ENCODE results near the gene PACRG. TPM values are rescaled to one million over a fixed set of nuclear protein-coding genes. Genes with fewer than 3 reads are reported as not detected.

Gene PACRG
- total and polyA plus RNA-seq, 2 donors (not counting 3 experiments of a cell fraction or from before 2014, with no cell fraction given) = 0.08 TPM; not detected in 1

DNA sequence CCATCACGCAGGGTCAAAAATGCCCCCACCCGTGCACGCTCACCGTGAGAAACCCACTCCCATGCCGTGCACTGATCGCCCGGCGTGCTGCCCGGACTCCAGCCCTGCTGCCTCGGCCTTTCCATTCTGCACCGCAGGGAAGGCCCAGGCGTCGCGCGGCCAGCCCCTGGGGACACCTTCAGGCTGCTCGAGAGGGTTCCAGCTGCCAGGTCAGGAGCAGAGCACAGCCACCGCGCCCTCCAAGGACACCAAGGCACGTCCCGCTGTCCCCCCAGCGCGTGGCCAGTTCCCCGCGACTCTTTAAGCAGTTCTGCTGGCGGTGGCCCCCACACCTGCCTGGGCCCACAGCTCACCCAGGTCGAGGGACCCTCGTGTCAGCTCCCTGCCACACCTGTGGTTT is 372.5 kb downstream of the PACRG start:
- DNase-seq (ENCODE audit: low read depth, low spot score) (no peak), FAIRE-seq (no peak)
- Histone ChIP-seq H3K4me3 (replicated peaks in 1 of 3; ENCODE audit: insufficient read depth in 1 of 3, low read depth in 1 of 3, low read length in 3 of 3) (no peak overlapping the region), H3K27me3 (ENCODE audit: control insufficient read depth in 2 of 2, insufficient read depth in 2 of 2, low read length in 2 of 2) (no peaks in the 10 kb centered on the region), H3K4me2 (ENCODE audit: insufficient read depth, low read length) (no peak overlapping the region), H3K9me3 (replicated peaks; ENCODE audit: control insufficient read depth, insufficient read depth, low read length) (no peaks in the 10 kb centered on the region), H2AFZ (ENCODE audit: low read depth, low read length) (no peak overlapping the region), H3K9ac (replicated peaks; ENCODE audit: extremely low read depth, insufficient read depth, low read length) (no peak overlapping the region), H3K9me1 (replicated peaks; ENCODE audit: control insufficient read depth, extremely low read depth, insufficient read depth, low read length) (no peaks in the 10 kb centered on the region), H3K79me2 (ENCODE audit: control insufficient read depth, insufficient read depth, low read length) (no peaks in the 10 kb centered on the region), H3K27ac (ENCODE audit: insufficient read depth, low read depth, low read length) (no peak overlapping the region), H4K20me1 (replicated peaks; ENCODE audit: control insufficient read depth, extremely low read depth, insufficient read depth, low read length) (no peaks in the 10 kb centered on the region), H3K4me1 (ENCODE audit: control insufficient read depth, extremely low read depth, insufficient read depth, low read length) (no peaks in the 10 kb centered on the region), H3K36me3 (ENCODE audit: control insufficient read depth in 2 of 2, extremely low read depth in 1 of 2, insufficient read depth in 2 of 2, low read length in 2 of 2) (no peaks in the 10 kb centered on the region)
- ChIA-PET CTCF (interaction anchor here (1.1 kb wide), 1 partner anchor 374 kb away, joined by 3 read pairs; no protein-coding TSS in a partner anchor), POLR2A (no interaction called here)
- no TSS peak for BruUV-seq (replicated peaks)
- dilution Hi-C loops (cut with MboI; ENCODE audit: extremely low pct_ligation_motif_present, low sequenced_read_pairs) = no loop called here
- intact Hi-C loops (cut with micrococcal nuclease) = no loop called here
- TF ChIP-seq MAX (IDR thresholded peaks at IDR 0.05; ENCODE audit: insufficient read depth, insufficient read length) (no peak), EZH2 (IDR thresholded peaks at IDR 0.05; ENCODE audit: borderline replicate concordance, low read depth, low read length, severe bottlenecking) (no peak), CTCF (IDR thresholded peaks at IDR 0.05; ENCODE audit: extremely low read depth in 1 of 2, insufficient read depth in 1 of 2, low read depth in 1 of 2, low read length in 2 of 2) (no peak), GATA2 (IDR thresholded peaks at IDR 0.05; ENCODE audit: insufficient read depth, insufficient read length, low read depth, low read length) (no peak), MYC (IDR thresholded peaks at IDR 0.05; ENCODE audit: low read depth, low read length) (no peak), POLR2AphosphoS5 (IDR thresholded peaks at IDR 0.05; ENCODE audit: insufficient read depth, low read depth, low read length) (no peak), JUN (IDR thresholded peaks at IDR 0.05; ENCODE audit: borderline replicate concordance, insufficient read depth, insufficient read length, low read depth) (no peak), FOS (IDR thresholded peaks at IDR 0.05; ENCODE audit: borderline replicate concordance, insufficient read depth, low read length) (no peak), POLR2A (IDR thresholded peaks at IDR 0.05; ENCODE audit: low read depth, low read length) (no peak)
